Colon (tissue), 2 donors: ENCODE measurements around the gene SLC4A3.

ENCODE experiments used
- FAIRE-seq: peaks from 2 replicates; lab custom pipeline; 2012; peaks lifted over from hg19 to GRCh38; lab: Jason Lieb, UNC
- donor health status: control.
- donor health status: control.

The SLC4A3 gene

GRCh38 chr2:219631904-219632759 is 4.7 kb downstream of the SLC4A3 start:
- FAIRE-seq: no peak

- no peak for FAIRE-seq
These were observed 5.3 kb downstream of the SLC4A3 start for GRCh38 chr2:219632760-219633105.

- FAIRE-seq: no peak
These were observed 6.0 kb downstream of the SLC4A3 start for GRCh38 chr2:219633276-219634065.

- no peak for FAIRE-seq
These were observed 6.9 kb downstream of the SLC4A3 start for GRCh38 chr2:219634171-219634940.

- no peak for FAIRE-seq
These were observed 7.7 kb downstream of the SLC4A3 start for GRCh38 chr2:219634951-219635751.

GRCh38 chr2:219636144-219636915 is 8.9 kb downstream of the SLC4A3 start:
- no peak for FAIRE-seq

GRCh38 chr2:219636941-219637841 is 9.8 kb downstream of the SLC4A3 start:
- no peak for FAIRE-seq

- FAIRE-seq: no peak
These were observed 10.4 kb downstream of the SLC4A3 start for GRCh38 chr2:219637842-219638185.

- no peak for FAIRE-seq
These were observed 11.0 kb downstream of the SLC4A3 start for GRCh38 chr2:219638217-219638947.

GRCh38 chr2:219638948-219639755 is 11.7 kb downstream of the SLC4A3 start:
- FAIRE-seq: no peak

GRCh38 chr2:219641390-219642068 is 14.1 kb downstream of the SLC4A3 start:
- FAIRE-seq: no peak

GRCh38 chr2:219642069-219642454 is 14.6 kb downstream of the SLC4A3 start:
- no peak for FAIRE-seq

- no peak for FAIRE-seq
These were observed 15.1 kb downstream of the SLC4A3 start for GRCh38 chr2:219642465-219643083.

GRCh38 chr2:219643084-219643473 is 15.6 kb downstream of the SLC4A3 start:
- no peak for FAIRE-seq

- no peak for FAIRE-seq
These were observed 16.5 kb downstream of the SLC4A3 start for GRCh38 chr2:219643788-219644398.

- no peak for FAIRE-seq
These were observed 17.5 kb downstream of the SLC4A3 start for GRCh38 chr2:219644801-219645480.
